H9 (cell line): Measurements from ENCODE around the gene SFI1. TPM values are rescaled to one million over a fixed set of nuclear protein-coding genes. Genes with fewer than 3 reads are reported as not detected.
A peak's percentile ranks its signal among the peaks of the same experiment; 100 is the strongest.

ENCODE experiments used
- DNase-seq: peaks from one replicate; pipeline ENCODE4 v3.0.0-alpha.2; 2017
- H2AFZ ChIP-seq: one replicate; pipeline ENCODE4 v1.6.1; 2013; ENCODE audit warnings: mild to moderate bottlenecking, low read length, control low read depth, moderate library complexity
- H2AK5ac ChIP-seq: 2 replicates; pipeline ENCODE4 v1.6.1; 2013; ENCODE audit warnings: low read length, control low read depth, mixed read lengths; ENCODE audit not compliant: insufficient read length
- H2BK120ac ChIP-seq: one replicate; pipeline ENCODE4 v1.6.1; 2013; ENCODE audit warnings: low read depth, mild to moderate bottlenecking, low read length, control low read depth, inconsistent platforms; ENCODE audit not compliant: poor library complexity, severe bottlenecking
- H2BK12ac ChIP-seq: 2 replicates; pipeline ENCODE4 v1.6.1; 2013; ENCODE audit warnings: low read length, control low read depth, mixed read lengths, low read depth; ENCODE audit not compliant: insufficient read length
- H2BK15ac ChIP-seq: 2 replicates; pipeline ENCODE4 v1.6.1; 2013; ENCODE audit warnings: low read depth, low read length, control low read depth
- H2BK20ac ChIP-seq: one replicate; pipeline ENCODE4 v1.6.1; 2013; ENCODE audit warnings: low read depth, mild to moderate bottlenecking, low read length, control low read depth, inconsistent platforms; ENCODE audit not compliant: poor library complexity, severe bottlenecking
- H2BK5ac ChIP-seq: 2 replicates; pipeline ENCODE4 v1.6.1; 2013; ENCODE audit warnings: low read length, control low read depth, mixed read lengths; ENCODE audit not compliant: insufficient read length
- H3K14ac ChIP-seq: 2 replicates; pipeline ENCODE4 v1.6.1; 2013; ENCODE audit warnings: low read length, control low read depth; ENCODE audit not compliant: insufficient read depth
- H3K18ac ChIP-seq: 2 replicates; pipeline ENCODE4 v1.6.1; 2013; ENCODE audit warnings: low read depth, mild to moderate bottlenecking, mixed read lengths, low read length, control low read depth; ENCODE audit not compliant: insufficient read length
- H3K23ac ChIP-seq: 2 replicates; pipeline ENCODE4 v1.6.1; 2013; ENCODE audit warnings: low read length, control low read depth, mixed read lengths, low read depth; ENCODE audit not compliant: insufficient read length
- H3K23me2 ChIP-seq: 2 replicates; pipeline ENCODE4 v1.6.1; 2013; ENCODE audit warnings: low read depth, mild to moderate bottlenecking, mixed read lengths, low read length, control low read depth; ENCODE audit not compliant: insufficient read length, poor library complexity, severe bottlenecking
- H3K27ac ChIP-seq: 2 replicates; pipeline ENCODE4 v1.5.1; 2013; ENCODE audit warnings: low read length, control low read depth, mixed read lengths, low read depth; ENCODE audit not compliant: insufficient read length
- H3K27me3 ChIP-seq: 2 replicates; pipeline ENCODE4 v1.6.1; 2013; ENCODE audit warnings: low read length, control low read depth, inconsistent platforms; ENCODE audit not compliant: insufficient read depth
- H3K4ac ChIP-seq: 2 replicates; pipeline ENCODE4 v1.6.1; 2013; ENCODE audit warnings: low read depth, mild to moderate bottlenecking, control low read depth, inconsistent platforms, low read length, moderate library complexity
- H3K4me1 ChIP-seq: 2 replicates; pipeline ENCODE4 v1.6.1; 2013; ENCODE audit warnings: low read length, control low read depth, inconsistent platforms; ENCODE audit not compliant: insufficient read depth
- H3K4me2 ChIP-seq: 2 replicates; pipeline ENCODE4 v1.6.1; 2013; ENCODE audit warnings: low read length, control low read depth, mixed read lengths; ENCODE audit not compliant: insufficient read length, insufficient read depth
- H3K56ac ChIP-seq: 2 replicates; pipeline ENCODE4 v1.6.1; 2013; ENCODE audit warnings: low read depth, mild to moderate bottlenecking, mixed read lengths, low read length, control low read depth; ENCODE audit not compliant: insufficient read length
- H3K79me1 ChIP-seq: 2 replicates; pipeline ENCODE4 v1.6.1; 2013; ENCODE audit warnings: low read depth, mild to moderate bottlenecking, moderate library complexity, low read length, control low read depth, inconsistent platforms; ENCODE audit not compliant: insufficient read depth, poor library complexity, severe bottlenecking
- H3K79me2 ChIP-seq: 2 replicates; pipeline ENCODE4 v1.6.1; 2013; ENCODE audit warnings: low read length, control low read depth, inconsistent platforms; ENCODE audit not compliant: insufficient read depth
- H3K9ac ChIP-seq: 2 replicates; pipeline ENCODE4 v1.6.1; 2013; ENCODE audit warnings: low read length, control low read depth, mixed read lengths; ENCODE audit not compliant: insufficient read length; ENCODE audit errors: extremely low read depth
- H3K9me3 ChIP-seq: one replicate; pipeline ENCODE4 v1.6.1; 2013; ENCODE audit warnings: low read depth, low read length, inconsistent platforms; ENCODE audit not compliant: control insufficient read depth
- H3T11ph ChIP-seq: one replicate; pipeline ENCODE4 v1.6.1; 2013; ENCODE audit warnings: mild to moderate bottlenecking, low read length, control low read depth, inconsistent platforms
- H4K20me1 ChIP-seq: one replicate; pipeline ENCODE4 v1.6.1; 2013; ENCODE audit not compliant: control insufficient read depth, insufficient read length, insufficient read depth
- H4K5ac ChIP-seq: 2 replicates; pipeline ENCODE4 v1.6.1; 2013; ENCODE audit warnings: low read depth, mild to moderate bottlenecking, mixed read lengths, low read length, control low read depth; ENCODE audit not compliant: insufficient read length
- H4K8ac ChIP-seq: replicated peaks from 2 replicates; pipeline ENCODE4 v1.6.1; 2013; ENCODE audit warnings: low read length, control low read depth, mixed read lengths, low read depth; ENCODE audit not compliant: insufficient read length
- H4K91ac ChIP-seq: 2 replicates; pipeline ENCODE4 v1.6.1; 2013; ENCODE audit warnings: low read depth, mild to moderate bottlenecking, moderate library complexity, mixed read lengths, low read length, control low read depth; ENCODE audit not compliant: insufficient read length
- H3K27ac Mint-ChIP-seq, 3 experiments: 2 replicates in 2 of 3; 3 replicates in 1 of 3; pipeline ENCODE4 v1.8.0; 2020 to 2021; ENCODE audit warnings: mixed read lengths in 3 of 3, mild to moderate bottlenecking in 1 of 3, moderate library complexity in 1 of 3
- H3K27me3 Mint-ChIP-seq: 2 replicates; pipeline ENCODE4 v1.8.0; 2021; ENCODE audit warnings: low read depth, mild to moderate bottlenecking, moderate library complexity, mixed read lengths
- H3K36me3 Mint-ChIP-seq, 3 experiments: 2 replicates in 2 of 3; 3 replicates in 1 of 3; pipeline ENCODE4 v1.8.0; 2020 to 2021; ENCODE audit warnings: low read depth in 3 of 3, mixed read lengths in 3 of 3; ENCODE audit not compliant: insufficient read depth in 1 of 3
- H3K4me1 Mint-ChIP-seq, 2 experiments: 2 replicates each; pipeline ENCODE4 v1.8.0; 2020; ENCODE audit warnings: mixed read lengths in 2 of 2
- H3K4me3 Mint-ChIP-seq, 2 experiments: 2 replicates in 1 of 2; 3 replicates in 1 of 2; pipeline ENCODE4 v1.8.0; 2020 to 2021; ENCODE audit warnings: mild to moderate bottlenecking in 2 of 2, mixed read lengths in 2 of 2, moderate library complexity in 1 of 2
- H3K9me3 Mint-ChIP-seq, 2 experiments: 2 replicates in 1 of 2; 3 replicates in 1 of 2; pipeline ENCODE4 v1.8.0; 2020; ENCODE audit warnings: mild to moderate bottlenecking in 2 of 2, mixed read lengths in 2 of 2, moderate library complexity in 1 of 2
- CTCF ChIP-seq: fragments of 200-600 bp; sonication (generic); conservative IDR thresholded peaks from 3 replicates; pipeline ENCODE4 v1.8.0; 2021; ENCODE audit warnings: antibody characterized with exemption, mild to moderate bottlenecking
- WGBS: extraction: QIAGEN DNeasy Blood & Tissue Kit; methylation state at CpG from one replicate; pipeline ENCODE4 v1.1.7; 2013; ENCODE audit warnings: missing lambda C conversion rate, low lambda C conversion rate, mixed read lengths; ENCODE audit not compliant: insufficient read length; ENCODE audit errors: extremely low coverage; 5-methylcytosine and 5-hydroxymethylcytosine counted together
- total RNA-seq: library from RNA; stranded (reverse); gene quantifications from 2 replicates; pipeline ENCODE4 v1.2.1, GENCODE V29; 2021

Gene SFI1
- total RNA-seq, 1 experiment from 2014 or later: 26.4 TPM

GRCh38 chr22:31613286-31613903 lies 117.1 kb downstream of the SFI1 start:
- Mint-ChIP-seq H3K27ac (peak overlapping the region in 1 of 3 experiments; percentile 11; a peak in 2 of 7 replicates), H3K9me3 (no peaks in the 10 kb centered on the region; a peak in 1 of 5 replicates), H3K4me3 (no peak overlapping the region), H3K36me3 (peaks cover 0 to 10% (median 9%) of the 10 kb centered on the region in 3 experiments; a peak in 5 of 7 replicates), H3K27me3 (peaks cover 1% of the 10 kb centered on the region; the same call in 1 of the 2 replicates), H3K4me1 (no peaks in the 10 kb centered on the region; a peak in 1 of 4 replicates)
- H2BK15ac ChIP-seq: no peak overlapping the region
- no peak for TF ChIP-seq CTCF
- H3K4ac ChIP-seq: no peak overlapping the region
- H3K4me1 ChIP-seq: no peaks in the 10 kb centered on the region
- H3K56ac ChIP-seq: no peak overlapping the region
- DNase-seq: no peak
- no peak overlapping the region for H2BK5ac ChIP-seq
- no peak overlapping the region for H3K9ac ChIP-seq
- no peaks in the 10 kb centered on the region for H4K20me1 ChIP-seq
- H4K5ac ChIP-seq: no peak overlapping the region
- no peaks in the 10 kb centered on the region for H3K9me3 ChIP-seq
- no peaks in the 10 kb centered on the region for H3K79me2 ChIP-seq
- no peak overlapping the region for H2BK20ac ChIP-seq
- WGBS: no CpG with 5 or more reads among the region's 23 CpGs
- no peak overlapping the region for H2BK12ac ChIP-seq
- no peak overlapping the region for H3K18ac ChIP-seq
- no peak overlapping the region for H2AFZ ChIP-seq
- no peak overlapping the region for H2BK120ac ChIP-seq
- no peak overlapping the region; the same call in 1 of the 2 replicates for H3K14ac ChIP-seq
- H3K23ac ChIP-seq: no peak overlapping the region
- no peaks in the 10 kb centered on the region for H3K27me3 ChIP-seq
- H3K79me1 ChIP-seq: no peaks in the 10 kb centered on the region
- H4K91ac ChIP-seq: no peak overlapping the region
- H2AK5ac ChIP-seq: no peak overlapping the region
- H3K23me2 ChIP-seq: no peaks in the 10 kb centered on the region
- H3K27ac ChIP-seq: no peak overlapping the region
- H3K4me2 ChIP-seq: no peak overlapping the region
- no peak overlapping the region for H4K8ac ChIP-seq
- H3T11ph ChIP-seq: no peak overlapping the region
